Measurements from ENCODE around the gene RERE. TPM values are rescaled to one million over a fixed set of nuclear protein-coding genes. Genes with fewer than 3 reads are reported as not detected.

RERE gene
- total and polyA plus RNA-seq, 2 donors (not counting 3 experiments of a cell fraction or from before 2014, with no cell fraction given): 14.1 to 113 TPM

DNA sequence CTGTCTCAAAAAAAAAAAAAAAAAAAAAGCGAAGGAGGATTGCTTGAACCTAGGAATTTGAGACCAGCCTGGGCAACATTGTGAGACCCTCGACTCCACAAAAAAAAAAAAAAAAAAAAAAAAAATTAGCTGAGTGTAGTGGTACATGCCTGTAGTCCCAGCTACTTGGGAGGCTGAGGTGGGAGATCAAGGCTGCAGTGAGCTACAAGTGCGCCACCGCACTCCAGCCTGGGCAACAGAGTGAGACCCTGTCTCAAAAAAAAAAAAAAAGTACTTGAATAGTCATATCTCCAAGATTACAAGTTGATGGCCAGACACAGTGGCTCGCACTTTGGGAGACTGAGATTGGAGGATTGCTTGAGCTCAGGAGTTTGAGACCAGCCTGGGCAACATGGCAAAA, 33.6 kb upstream of the RERE start:
- ChIA-PET CTCF (interaction anchor here (1.3 to 5.7 kb wide), 5 partner anchors 12 to 290 kb away, joined by 3 to 140 read pairs (median 4); no protein-coding TSS in a partner anchor), POLR2A (interaction anchor here (0.7 kb wide), 1 partner anchor 269 kb away, joined by 5 read pairs; no protein-coding TSS in a partner anchor)
- peaks cover 4% of the 10 kb centered on the region for H3K4me1 ChIP-seq (ENCODE audit: control insufficient read depth, extremely low read depth, insufficient read depth, low read length)
- no peak for DNase-seq (ENCODE audit: low read depth, low spot score)
- H3K9ac ChIP-seq (replicated peaks; ENCODE audit: extremely low read depth, insufficient read depth, low read length): no peak overlapping the region
- no peaks in the 10 kb centered on the region for H3K9me3 ChIP-seq (replicated peaks; ENCODE audit: control insufficient read depth, insufficient read depth, low read length)
- H3K4me2 ChIP-seq (ENCODE audit: insufficient read depth, low read length): no peak overlapping the region
- no peak for FAIRE-seq
- intact Hi-C loops (cut with micrococcal nuclease): loop anchor here (10.0 kb wide), 1 partner anchor 426 kb away; no protein-coding TSS in a partner anchor
- no peaks in the 10 kb centered on the region for H3K79me2 ChIP-seq (ENCODE audit: control insufficient read depth, insufficient read depth, low read length)
- no peak overlapping the region for H3K27ac ChIP-seq (ENCODE audit: insufficient read depth, low read depth, low read length)
- no peaks in the 10 kb centered on the region for H3K9me1 ChIP-seq (replicated peaks; ENCODE audit: control insufficient read depth, extremely low read depth, insufficient read depth, low read length)
- dilution Hi-C loops (cut with MboI; ENCODE audit: extremely low pct_ligation_motif_present, low sequenced_read_pairs): no loop called here
- BruUV-seq (replicated peaks): no TSS peak
- no peak overlapping the region for H2AFZ ChIP-seq (ENCODE audit: low read depth, low read length)
- TF ChIP-seq POLR2AphosphoS5 (IDR thresholded peaks at IDR 0.05; ENCODE audit: insufficient read depth, low read depth, low read length): no peak
- no peak overlapping the region for H3K4me3 ChIP-seq (replicated peaks in 1 of 3; ENCODE audit: insufficient read depth in 1 of 3, low read depth in 1 of 3, low read length in 3 of 3)
- no peaks in the 10 kb centered on the region for H3K27me3 ChIP-seq (ENCODE audit: control insufficient read depth in 2 of 2, insufficient read depth in 2 of 2, low read length in 2 of 2)
- H4K20me1 ChIP-seq (replicated peaks; ENCODE audit: control insufficient read depth, extremely low read depth, insufficient read depth, low read length): no peaks in the 10 kb centered on the region
- no peaks in the 10 kb centered on the region for H3K36me3 ChIP-seq (ENCODE audit: control insufficient read depth in 2 of 2, extremely low read depth in 1 of 2, insufficient read depth in 2 of 2, low read length in 2 of 2)

- Histone ChIP-seq H3K9me1 (replicated peaks; ENCODE audit: control insufficient read depth, extremely low read depth, insufficient read depth, low read length) (no peaks in the 10 kb centered on the region), H3K27me3 (ENCODE audit: control insufficient read depth in 2 of 2, insufficient read depth in 2 of 2, low read length in 2 of 2) (no peaks in the 10 kb centered on the region), H3K4me1 (ENCODE audit: control insufficient read depth, extremely low read depth, insufficient read depth, low read length) (peaks cover 4% of the 10 kb centered on the region), H3K9me3 (replicated peaks; ENCODE audit: control insufficient read depth, insufficient read depth, low read length) (no peaks in the 10 kb centered on the region), H4K20me1 (replicated peaks; ENCODE audit: control insufficient read depth, extremely low read depth, insufficient read depth, low read length) (no peaks in the 10 kb centered on the region), H3K4me3 (replicated peaks in 1 of 3; ENCODE audit: insufficient read depth in 1 of 3, low read depth in 1 of 3, low read length in 3 of 3) (no peak overlapping the region), H2AFZ (ENCODE audit: low read depth, low read length) (no peak overlapping the region), H3K27ac (ENCODE audit: insufficient read depth, low read depth, low read length) (no peak overlapping the region), H3K79me2 (ENCODE audit: control insufficient read depth, insufficient read depth, low read length) (no peaks in the 10 kb centered on the region), H3K9ac (replicated peaks; ENCODE audit: extremely low read depth, insufficient read depth, low read length) (no peak overlapping the region), H3K4me2 (ENCODE audit: insufficient read depth, low read length) (no peak overlapping the region), H3K36me3 (ENCODE audit: control insufficient read depth in 2 of 2, extremely low read depth in 1 of 2, insufficient read depth in 2 of 2, low read length in 2 of 2) (no peaks in the 10 kb centered on the region)
- TF ChIP-seq EZH2 (IDR thresholded peaks at IDR 0.05; ENCODE audit: borderline replicate concordance, low read depth, low read length, severe bottlenecking): no peak
- TF ChIP-seq, protein P1, sequence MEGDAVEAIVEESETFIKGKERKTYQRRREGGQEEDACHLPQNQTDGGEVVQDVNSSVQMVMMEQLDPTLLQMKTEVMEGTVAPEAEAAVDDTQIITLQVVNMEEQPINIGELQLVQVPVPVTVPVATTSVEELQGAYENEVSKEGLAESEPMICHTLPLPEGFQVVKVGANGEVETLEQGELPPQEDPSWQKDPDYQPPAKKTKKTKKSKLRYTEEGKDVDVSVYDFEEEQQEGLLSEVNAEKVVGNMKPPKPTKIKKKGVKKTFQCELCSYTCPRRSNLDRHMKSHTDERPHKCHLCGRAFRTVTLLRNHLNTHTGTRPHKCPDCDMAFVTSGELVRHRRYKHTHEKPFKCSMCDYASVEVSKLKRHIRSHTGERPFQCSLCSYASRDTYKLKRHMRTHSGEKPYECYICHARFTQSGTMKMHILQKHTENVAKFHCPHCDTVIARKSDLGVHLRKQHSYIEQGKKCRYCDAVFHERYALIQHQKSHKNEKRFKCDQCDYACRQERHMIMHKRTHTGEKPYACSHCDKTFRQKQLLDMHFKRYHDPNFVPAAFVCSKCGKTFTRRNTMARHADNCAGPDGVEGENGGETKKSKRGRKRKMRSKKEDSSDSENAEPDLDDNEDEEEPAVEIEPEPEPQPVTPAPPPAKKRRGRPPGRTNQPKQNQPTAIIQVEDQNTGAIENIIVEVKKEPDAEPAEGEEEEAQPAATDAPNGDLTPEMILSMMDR (IDR thresholded peaks at IDR 0.05; ENCODE audit: extremely low read depth in 1 of 2, insufficient read depth in 1 of 2, low read depth in 1 of 2, low read length in 2 of 2): peak; percentile 85 to 99
- peak; percentile 64 for TF ChIP-seq POLR2AphosphoS5 (IDR thresholded peaks at IDR 0.05; ENCODE audit: insufficient read depth, low read depth, low read length)
- intact Hi-C loops (cut with micrococcal nuclease) (loop anchor here (1.0 to 5.0 kb wide), 5 partner anchors 9 to 288 kb away; no protein-coding TSS in a partner anchor), dilution Hi-C loops (cut with MboI; ENCODE audit: extremely low pct_ligation_motif_present, low sequenced_read_pairs) (no loop called here)
- peak; percentile 94 for DNase-seq (ENCODE audit: low read depth, low spot score)
- ChIA-PET CTCF (interaction anchor here (0.6 to 5.7 kb wide), 79 partner anchors 9 to 874 kb away, joined by 3 to 140 read pairs (median 6); partner anchors contain the start of gene RERE), POLR2A (interaction anchor here (0.9 to 1.3 kb wide), 4 partner anchors 33 to 287 kb away, joined by 3 to 7 read pairs (median 4); no protein-coding TSS in a partner anchor)
- peak; percentile 93 for FAIRE-seq
- no TSS peak for BruUV-seq (replicated peaks)
Observed at GRCh38 chr1:8848663-8849386, 31.4 kb upstream of the RERE start.
